Prostate gland (tissue), 2 donors: ENCODE measurements around the gene RAB1B.

Experiments used
- CTCF ChIP-seq, 4 experiments: fragments of 200-600 bp in 2 of 4; fragments of 450-650 bp in 2 of 4; sonication (generic) in 2 of 4; IDR thresholded peaks; 1 replicate in 3 of 4; 2 replicates in 1 of 4; pipeline ENCODE4 v1.5.1; 2016 to 2019; ENCODE audit warnings: antibody characterized with exemption in 4 of 4, mild to moderate bottlenecking in 2 of 4, moderate library complexity in 2 of 4
- POLR2A ChIP-seq: fragments of 450-650 bp; IDR thresholded peaks from one replicate; pipeline ENCODE4 v1.6.1; 2016; ENCODE audit warnings: antibody characterized with exemption, mild to moderate bottlenecking
- POLR2AphosphoS5 ChIP-seq: sonication (generic); formaldehyde crosslinking; IDR thresholded peaks from one replicate; pipeline ENCODE4 v1.6.1; 2017; ENCODE audit warnings: antibody characterized with exemption

DNA sequence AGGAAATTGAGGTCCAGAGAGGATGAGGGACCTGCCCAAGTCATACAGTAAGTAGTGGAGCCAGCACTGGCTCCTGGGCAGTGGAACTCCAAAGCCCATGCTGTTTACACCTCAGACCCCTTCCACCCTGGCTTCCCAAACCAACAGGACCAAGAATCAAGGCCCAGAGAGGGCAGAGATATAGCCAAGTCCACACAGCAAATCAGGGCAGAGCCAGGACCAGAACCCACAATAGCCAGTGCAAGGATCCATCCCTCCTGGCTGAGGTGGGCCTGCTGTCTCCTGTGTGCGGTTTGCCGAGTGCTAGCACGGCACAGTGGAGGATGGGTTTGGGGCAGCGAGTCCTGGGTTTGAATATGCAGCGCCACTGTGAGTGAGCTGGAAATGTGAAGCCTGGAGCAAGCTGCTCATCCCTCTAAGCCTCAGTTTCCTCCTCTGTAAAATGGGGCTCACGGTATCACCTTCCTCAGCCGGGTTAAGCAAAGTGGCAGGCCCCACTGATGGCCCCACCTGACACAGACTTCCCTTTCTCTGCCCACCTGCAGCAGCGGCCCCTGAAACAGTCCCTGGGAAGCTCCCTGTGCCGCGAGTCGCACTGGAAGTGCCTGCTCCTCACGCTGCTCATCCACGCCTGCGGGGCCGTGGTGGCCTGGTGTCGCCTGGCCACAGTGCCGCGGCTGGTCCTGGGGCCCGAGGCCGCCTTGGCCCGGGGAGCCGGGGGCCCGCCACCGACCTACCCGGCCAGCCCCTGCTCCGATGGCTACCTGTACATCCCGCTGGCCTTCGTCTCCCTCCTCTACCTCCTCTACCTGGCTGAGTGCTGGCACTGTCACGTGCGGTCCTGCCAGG lies 25.6 kb downstream of the RAB1B start:
- TF ChIP-seq POLR2A (no peak), CTCF (IDR thresholded peaks at IDR 0.05) (no peak), POLR2AphosphoS5 (no peak)
